ENCODE results near the gene GMPPA. TPM values are rescaled to one million over a fixed set of nuclear protein-coding genes. Genes with fewer than 3 reads are reported as not detected.

GMPPA gene
- total and polyA plus RNA-seq, 8 donors, result 16.5 to 185 (median 32.5) TPM

GRCh38 chr2:219531639-219532377, 33.1 kb downstream of the GMPPA start:
- peaks cover 0 to 62% (median 30%) of the 10 kb centered on the region in 3 donors for H3K27me3 ChIP-seq
- H3K4me3 ChIP-seq, result no peak overlapping the region
- no peak for DNase-seq
- no peaks in the 10 kb centered on the region for H3K9me3 ChIP-seq
- no peaks in the 10 kb centered on the region for H3K36me3 ChIP-seq
- intact Hi-C loops (cut with DNase I; ENCODE audit: low total_unique reads), result loop anchor here (5.0 to 10.0 kb wide), 2 partner anchors 40 to 127 kb away; no protein-coding TSS in a partner anchor
- peaks cover 0 to 18% (median 9%) of the 10 kb centered on the region in 4 donors for H3K4me1 ChIP-seq
- TF ChIP-seq POLR2AphosphoS5 (IDR thresholded peaks at IDR 0.05) (no peak), CTCF (IDR thresholded peaks at IDR 0.05) (no peak), EP300 (IDR thresholded peaks at IDR 0.05) (no peak)
- WGBS, 5 donors, result 64 to 72% (median 69%) methylated on average over 14 to 20 of the region's 20 CpGs
- no peak overlapping the region for H3K27ac ChIP-seq

GRCh38 chr2:219532378-219532649, 33.6 kb downstream of the GMPPA start:
- no peaks in the 10 kb centered on the region for H3K36me3 ChIP-seq
- WGBS, 5 donors, result 68 to 85% (median 73%) methylated on average over 8 of the region's 8 CpGs
- peaks cover 0 to 57% (median 25%) of the 10 kb centered on the region in 3 donors for H3K27me3 ChIP-seq
- intact Hi-C loops (cut with DNase I; ENCODE audit: low total_unique reads), result loop anchor here (5.0 to 10.0 kb wide), 2 partner anchors 40 to 128 kb away; no protein-coding TSS in a partner anchor
- H3K4me3 ChIP-seq, result no peak overlapping the region
- no peak for TF ChIP-seq POLR2A (IDR thresholded peaks at IDR 0.05)
- peaks cover 0 to 13% (median 8%) of the 10 kb centered on the region in 4 donors for H3K4me1 ChIP-seq
- no peak for DNase-seq
- H3K9me3 ChIP-seq, result no peaks in the 10 kb centered on the region
- no peak overlapping the region for H3K27ac ChIP-seq

GRCh38 chr2:219533930-219534661, 35.4 kb downstream of the GMPPA start:
- 61 to 80% (median 63%) methylated on average over 6 of the region's 6 CpGs for WGBS, 5 donors

GRCh38 chr2:219536425-219536824, 37.7 kb downstream of the GMPPA start:
- Histone ChIP-seq H3K27ac (no peak overlapping the region), H3K4me3 (no peak overlapping the region), H3K27me3 (peaks cover 0 to 19% (median 4%) of the 10 kb centered on the region in 3 donors), H3K4me1 (peaks cover 2 to 26% (median 15%) of the 10 kb centered on the region in 4 donors), H3K9me3 (no peaks in the 10 kb centered on the region), H3K36me3 (peaks cover 19 to 33% (median 30%) of the 10 kb centered on the region in 4 donors)
- intact Hi-C loops (cut with DNase I; ENCODE audit: low total_unique reads), result loop anchor here (10.0 kb wide), 1 partner anchor 132 kb away; no protein-coding TSS in a partner anchor
- 82 to 89% (median 83%) methylated on average over 16 of the region's 16 CpGs for WGBS, 5 donors
- TF ChIP-seq POLR2AphosphoS5 (IDR thresholded peaks at IDR 0.05) (no peak), POLR2A (IDR thresholded peaks at IDR 0.05) (no peak), CTCF (IDR thresholded peaks at IDR 0.05) (no peak), EP300 (IDR thresholded peaks at IDR 0.05) (no peak)
- no peak for DNase-seq

More at GRCh38 chr2:219533930-219534661, 35.4 kb downstream of the GMPPA start:
- no peak for DNase-seq
- TF ChIP-seq POLR2A (IDR thresholded peaks at IDR 0.05), result no peak
- TF ChIP-seq EP300 (IDR thresholded peaks at IDR 0.05), result no peak
- TF ChIP-seq CTCF (IDR thresholded peaks at IDR 0.05), result no peak
- TF ChIP-seq POLR2AphosphoS5 (IDR thresholded peaks at IDR 0.05), result no peak
- H3K4me1 ChIP-seq, result peaks cover 0 to 27% (median 20%) of the 10 kb centered on the region in 4 donors
- intact Hi-C loops (cut with DNase I; ENCODE audit: low total_unique reads), result loop anchor here (5.0 to 10.0 kb wide), 2 partner anchors 42 to 129 kb away; no protein-coding TSS in a partner anchor
- peaks cover 0 to 40% (median 15%) of the 10 kb centered on the region in 3 donors for H3K27me3 ChIP-seq
- H3K27ac ChIP-seq, result no peak overlapping the region
- H3K9me3 ChIP-seq, result no peaks in the 10 kb centered on the region
- H3K36me3 ChIP-seq, result peaks cover 2 to 9% (median 8%) of the 10 kb centered on the region in 4 donors
- H3K4me3 ChIP-seq, result no peak overlapping the region

Data from stomach (tissue), 9 donors.